Posterior vena cava (tissue), 2 donors: ENCODE results near the gene ZNF620. TPM values are rescaled to one million over a fixed set of nuclear protein-coding genes. Genes with fewer than 3 reads are reported as not detected.
"Not testable (repeated sequence)": the region's sequence is repeated elsewhere in the genome, so short reads cannot be mapped to it uniquely, and the experiment has no call there.

ENCODE experiments used
- DNase-seq: peaks from one replicate; pipeline ENCODE4 v3.0.0-alpha.2; 2020; ENCODE audit warnings: low spot score
- intact Hi-C, 2 donors: fragments of 100-400 bp; cut with DNase I; formaldehyde crosslinking; loops; one replicate each; pipeline versions ENCODE4 v1.14.1 to v1.14.2; 2022 to 2023
- total RNA-seq, 2 donors: library from RNA; stranded (reverse); fragmentation: NEBNext Ultra II Directional; extraction: Animal tissue kit (Norgen Biotek cat#: 25700); gene quantifications; one replicate each; pipeline ENCODE4 v1.2.1, GENCODE V29; 2021
- donor health status: DM: yes; HTN: yes; CAD: no.
- donor health status: DM: yes; HTN: yes; CAD: no.

The ZNF620 gene
- total RNA-seq, 2 donors from 2014 or later: 3.6 to 3.7 TPM

GRCh38 chr3:40562482-40562881 lies 56.6 kb downstream of the ZNF620 start:
- intact Hi-C loops, DNase-seq: not testable (repeated sequence)

- intact Hi-C loops, DNase-seq: not testable (repeated sequence)
Measured at GRCh38 chr3:40565629-40566028, 59.8 kb downstream of the ZNF620 start.

GRCh38 chr3:40566694-40567093 lies 60.9 kb downstream of the ZNF620 start:
- intact Hi-C loops: no loop called here
- DNase-seq: no peak

Other genes starting within 250 kb of the ZNF620 start
- 10 to 100 TPM; 47.3 to 50.9 TPM for gene EIF1B, start 196.3 kb upstream of the ZNF620 start, total RNA-seq
- gene ENTPD3, start 118.9 kb upstream of the ZNF620 start, total RNA-seq: 1 to 10 TPM; 1.1 to 1.9 TPM
- gene RPL14, start 48.7 kb upstream of the ZNF620 start, total RNA-seq: 1,000 to 10,000 TPM; 1,096 to 1,308 TPM
- 1 to 10 TPM; 4.7 to 5.5 TPM for gene ZNF619, start 28.9 kb upstream of the ZNF620 start, total RNA-seq
- 10 to 100 TPM; 21.0 to 23.8 TPM for gene ZNF621, start 18.9 kb downstream of the ZNF620 start, total RNA-seq